GM18873 (cell line): Measurements from ENCODE around the gene CD28.
"Not testable (repeated sequence)": the region's sequence is repeated elsewhere in the genome, so short reads cannot be mapped to it uniquely, and the experiment has no call there.

ENCODE experiments used
- ATAC-seq: cut with Tn5 transposase; IDR thresholded peaks from one replicate; pipeline ENCODE4 v1.9.1; 2021; ENCODE audit warnings: mild to moderate bottlenecking, moderate library complexity, moderate number of reproducible peaks; ENCODE audit not compliant: unreplicated experiment, low FRiP score

The CD28 gene

GRCh38 chr2:203780231-203780630 lies 73.8 kb downstream of the CD28 start:
- ATAC-seq: no peak

DNA sequence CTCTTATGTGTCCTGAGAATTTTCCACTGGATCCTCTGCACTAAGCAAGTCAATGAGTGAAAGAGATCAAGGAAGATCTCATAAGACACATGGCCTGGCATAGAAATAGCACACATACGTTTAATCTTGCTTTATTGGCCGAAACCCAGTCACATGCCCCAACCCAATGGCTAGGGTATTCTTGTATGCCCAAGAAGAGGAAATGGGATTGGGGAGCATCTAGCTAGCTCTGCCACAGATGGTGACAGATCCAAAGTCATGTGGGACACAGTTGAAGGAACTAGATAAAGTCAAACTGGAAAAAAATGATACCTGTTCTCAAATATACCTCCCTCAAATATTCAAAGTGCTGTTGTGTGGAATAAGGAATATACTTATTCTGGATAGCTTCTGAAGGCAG lies 74.7 kb downstream of the CD28 start:
- ATAC-seq: no peak

GRCh38 chr2:203782262-203782976 lies 76.0 kb downstream of the CD28 start:
- no peak for ATAC-seq

- no peak for ATAC-seq
Measured at GRCh38 chr2:203783496-203784203, 77.2 kb downstream of the CD28 start.

- not testable (repeated sequence) for ATAC-seq
Measured at GRCh38 chr2:203784710-203785270, 78.4 kb downstream of the CD28 start.

GRCh38 chr2:203785391-203786110 lies 79.1 kb downstream of the CD28 start:
- not testable (repeated sequence) for ATAC-seq

DNA sequence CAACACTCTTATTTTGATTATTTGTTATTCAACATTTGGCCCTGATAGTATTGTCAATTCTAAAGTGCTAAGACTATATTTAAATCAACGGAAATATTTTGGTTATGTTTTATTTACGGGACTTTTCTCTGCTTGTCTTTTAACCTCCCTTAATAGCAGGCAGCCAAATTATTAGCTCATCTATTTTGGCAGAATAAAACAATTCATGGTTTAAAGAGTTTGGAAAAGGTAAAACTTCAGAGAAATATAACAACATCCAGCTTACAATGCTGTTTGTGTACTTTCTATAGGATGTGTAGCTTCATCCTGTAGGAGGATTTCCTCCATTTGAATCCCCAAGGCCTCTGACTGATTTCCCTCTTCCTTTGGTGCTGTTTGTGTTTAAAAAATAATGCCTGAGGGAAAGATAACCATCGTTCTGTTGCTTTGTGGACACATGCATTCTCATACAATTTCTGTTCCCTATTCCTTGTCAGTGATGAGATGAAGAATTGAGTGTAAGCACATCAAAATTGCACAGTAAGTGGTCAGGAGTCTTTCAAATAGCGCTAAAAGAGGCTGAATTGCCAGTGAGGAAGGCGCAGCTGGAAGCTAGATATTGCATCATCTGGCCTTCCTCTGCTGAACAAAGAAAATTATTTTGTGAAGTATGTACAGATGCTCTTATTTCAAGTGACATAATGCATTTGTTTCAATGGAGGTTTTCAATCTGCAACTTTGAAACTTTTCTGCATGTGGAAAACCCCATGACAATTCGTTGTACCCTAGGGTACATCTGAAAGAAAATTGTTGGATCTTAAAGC lies 80.3 kb downstream of the CD28 start:
- ATAC-seq: no peak

GRCh38 chr2:203787979-203788378 lies 81.5 kb downstream of the CD28 start:
- ATAC-seq: no peak
